Panc1 (cell line): Measurements from ENCODE around the gene SLC39A7.

Source experiments
- CTCF ChIP-seq: fragments of 450-650 bp; IDR thresholded peaks from 2 replicates; pipeline ENCODE4 v1.5.1; 2017; ENCODE audit warnings: mild to moderate bottlenecking
- POLR2AphosphoS5 ChIP-seq: IDR thresholded peaks from 2 replicates; pipeline ENCODE4 v1.6.1; 2012; ENCODE audit warnings: mild to moderate bottlenecking, low read depth, low read length, moderate library complexity
- SIN3A ChIP-seq: IDR thresholded peaks from 2 replicates; pipeline ENCODE4 v1.6.1; 2012; ENCODE audit warnings: low read depth, mild to moderate bottlenecking, low read length, moderate library complexity, borderline replicate concordance; ENCODE audit not compliant: insufficient read depth

DNA sequence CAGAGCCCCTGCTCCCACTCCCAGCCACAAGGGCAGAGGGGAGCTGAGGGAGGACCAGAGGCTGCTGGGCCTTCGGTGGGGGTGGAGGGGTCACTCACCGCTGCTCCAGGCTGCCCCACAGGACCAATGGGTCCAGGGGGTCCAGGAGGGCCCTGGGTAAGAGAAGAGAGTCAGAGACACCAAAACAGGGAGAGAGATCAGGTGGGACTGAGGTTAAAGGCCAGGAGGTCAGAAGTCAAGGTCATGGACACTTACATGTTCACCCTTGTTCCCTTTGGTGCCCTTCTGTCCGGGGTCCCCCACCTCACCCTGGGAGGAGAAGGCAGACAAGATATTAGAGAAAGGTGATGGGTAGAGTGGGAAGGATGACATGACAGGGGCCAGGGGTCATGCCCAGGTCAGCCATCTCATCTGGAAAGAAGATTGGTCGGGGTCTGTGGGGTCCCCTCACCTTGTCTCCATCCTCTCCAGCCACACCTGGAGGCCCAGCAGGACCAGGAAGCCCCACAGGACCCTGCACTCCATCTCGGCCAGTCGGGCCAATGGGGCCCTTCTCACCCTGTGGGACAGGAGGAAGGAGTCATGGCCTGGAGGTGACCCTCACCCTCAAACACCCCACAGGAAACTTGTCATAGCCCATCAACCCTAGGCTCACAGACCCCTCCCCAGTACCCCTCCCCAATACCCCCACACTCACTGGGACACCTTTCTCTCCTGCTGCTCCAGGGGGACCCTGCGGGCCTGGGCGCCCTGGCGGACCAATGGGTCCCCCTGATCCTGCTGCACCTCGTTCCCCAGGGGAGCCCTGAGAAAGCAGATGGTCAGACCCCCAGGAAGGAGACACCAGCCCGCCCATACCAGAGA lies 29.4 kb upstream of the SLC39A7 start:
- TF ChIP-seq CTCF (no peak), POLR2AphosphoS5 (no peak), SIN3A (no peak)
